ENCODE data around the gene LRP11. TPM values are rescaled to one million over a fixed set of nuclear protein-coding genes. Genes with fewer than 3 reads are reported as not detected.

Gene LRP11
- total RNA-seq, 1 donor from 2014 or later: 11.1 TPM

DNA sequence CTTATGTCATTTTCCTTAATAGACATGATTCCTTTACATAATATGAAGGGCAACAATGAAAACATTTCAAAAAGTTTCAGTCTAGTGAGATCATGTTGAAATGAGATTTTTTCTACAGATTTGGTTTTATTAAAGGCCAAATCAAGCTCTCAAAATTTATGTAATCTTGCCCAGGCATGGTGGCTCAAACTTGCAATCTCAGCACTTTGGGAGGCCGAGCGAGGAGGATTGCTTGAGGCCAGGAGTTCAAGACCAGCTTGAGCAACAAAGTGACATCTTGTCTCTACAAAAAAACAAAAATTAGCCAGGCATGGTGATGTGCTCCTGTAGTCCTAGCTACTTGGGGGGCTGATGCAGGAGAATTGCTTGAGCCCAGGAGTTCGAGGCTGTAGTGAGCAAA, 50.8 kb downstream of the LRP11 start:
- ATAC-seq (no peak), DNase-seq (ENCODE audit: low spot score) (no peak)

DNA sequence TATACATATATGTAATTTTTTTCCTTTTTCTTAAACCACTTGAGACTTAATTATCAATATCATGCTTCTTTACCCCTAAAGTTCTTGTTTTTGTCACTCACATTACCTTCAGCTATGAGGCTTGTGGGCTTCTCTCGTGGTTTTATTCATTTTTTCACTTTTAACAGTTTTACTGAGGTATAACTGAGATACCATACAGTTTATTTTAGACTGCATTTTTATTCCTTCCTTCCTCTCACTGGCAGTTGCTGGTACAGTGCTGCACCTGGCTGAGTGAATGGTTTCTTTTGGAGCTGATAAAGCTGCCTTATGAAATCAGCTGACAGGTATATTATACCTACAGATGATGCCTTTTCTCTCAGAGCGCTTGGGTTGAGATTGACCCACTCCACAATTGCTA, 54.4 kb downstream of the LRP11 start:
- ATAC-seq (no peak), DNase-seq (ENCODE audit: low spot score) (no peak)

GRCh38 chr6:149806127-149806526, 58.0 kb downstream of the LRP11 start:
- DNase-seq (ENCODE audit: low spot score): no peak
- no peak for ATAC-seq

DNA sequence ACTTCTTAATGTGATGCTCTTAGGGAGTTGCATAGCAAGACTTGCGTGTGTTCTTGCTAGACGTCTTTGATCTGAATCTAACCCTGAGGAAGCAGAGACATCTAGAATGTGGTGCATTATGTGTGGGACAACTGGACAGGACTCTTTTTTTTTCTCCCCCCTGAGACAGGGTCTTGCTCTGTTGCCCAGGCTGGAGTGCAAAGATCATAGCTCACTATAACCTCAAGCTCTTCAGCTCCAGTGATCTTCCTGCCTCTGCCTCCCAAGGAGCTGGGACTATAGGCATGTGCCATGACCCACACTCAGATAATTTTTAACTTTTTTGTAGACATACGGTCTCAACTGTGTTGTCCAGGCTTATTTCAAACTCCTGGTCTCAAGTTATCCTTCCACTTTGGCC, 80.6 kb downstream of the LRP11 start:
- DNase-seq (ENCODE audit: low spot score) (no peak), ATAC-seq (no peak)

- no peak for ATAC-seq
- no peak for DNase-seq (ENCODE audit: low spot score)
Observed at GRCh38 chr6:149782337-149782736, 81.8 kb downstream of the LRP11 start.

DNA sequence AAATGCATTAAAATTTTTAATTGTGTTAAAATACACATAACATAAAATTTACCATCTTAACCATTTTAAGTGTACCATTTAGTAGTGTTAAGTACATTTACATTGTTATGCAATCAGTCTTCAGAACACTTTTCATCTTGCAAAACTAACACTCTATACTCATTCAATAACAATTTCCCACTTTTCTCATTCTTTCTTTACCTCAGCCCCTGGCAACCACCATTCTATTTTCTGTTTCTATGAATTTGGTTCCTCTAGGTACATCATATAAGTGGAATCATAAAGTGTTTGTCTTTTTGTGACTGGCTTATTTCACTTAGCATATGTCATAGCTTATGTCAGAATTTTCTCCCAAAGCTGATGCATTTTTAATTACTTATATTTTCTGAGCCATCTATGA, 82.4 kb downstream of the LRP11 start:
- DNase-seq (ENCODE audit: low spot score): no peak
- ATAC-seq: no peak

DNA sequence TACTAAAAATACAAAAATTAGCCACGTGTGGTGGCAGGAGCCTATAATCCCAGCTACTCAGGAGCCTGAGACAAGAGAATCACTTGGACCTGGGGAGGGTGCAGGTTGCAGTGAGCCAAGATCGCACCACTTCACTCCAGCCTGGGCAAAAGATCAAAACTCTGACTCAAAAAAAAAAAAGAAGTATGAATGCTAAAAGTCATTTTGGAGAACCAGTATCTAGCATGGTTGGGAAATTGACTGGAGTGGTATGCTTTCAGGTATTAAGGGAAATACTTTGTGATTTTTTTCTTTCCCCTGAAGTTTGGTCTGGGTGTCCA, 84.6 kb downstream of the LRP11 start:
- no peak for DNase-seq (ENCODE audit: low spot score)
- ATAC-seq: peak; percentile 48

GRCh38 chr6:149777624-149778023, 86.5 kb downstream of the LRP11 start:
- DNase-seq (ENCODE audit: low spot score) (no peak), ATAC-seq (no peak)

GRCh38 chr6:149771925-149772324, 92.2 kb downstream of the LRP11 start:
- no peak for DNase-seq (ENCODE audit: low spot score)
- ATAC-seq: no peak

- ATAC-seq (no peak), DNase-seq (ENCODE audit: low spot score) (no peak)
Observed at GRCh38 chr6:149771185-149771584, 93.0 kb downstream of the LRP11 start.

DNA sequence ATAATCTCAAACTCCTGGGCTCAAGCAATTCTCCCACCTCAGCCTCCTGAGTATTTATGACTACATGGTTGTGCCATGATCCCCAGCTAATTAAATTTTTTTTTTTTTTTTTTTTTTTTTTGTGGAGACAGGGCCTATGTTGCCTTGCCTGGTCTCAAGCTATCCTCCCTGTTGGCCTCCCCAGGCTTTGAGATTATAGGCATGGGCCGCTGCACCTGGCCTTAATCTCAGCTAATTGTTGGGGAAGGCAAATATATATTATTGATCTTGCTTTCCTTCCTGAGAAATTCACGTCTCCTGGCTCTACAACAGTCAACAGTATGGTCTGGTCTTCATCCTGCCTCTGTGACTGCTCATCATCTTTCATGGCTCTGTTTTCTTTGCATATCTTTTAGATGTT, 94.5 kb downstream of the LRP11 start:
- ATAC-seq: no peak

More for the DNA sequence above, 94.5 kb downstream of the LRP11 start:
- no peak for DNase-seq (ENCODE audit: low spot score)

Other genes with a start within 250 kb of the LRP11 start
- gene KATNA1, start 215.6 kb downstream of the LRP11 start, total RNA-seq: 6.1 TPM
- 10.2 TPM for gene LATS1, start 146.3 kb downstream of the LRP11 start, total RNA-seq
- gene NUP43, start 117.8 kb downstream of the LRP11 start, total RNA-seq: 9.3 TPM
- gene PCMT1, start 114.6 kb downstream of the LRP11 start, total RNA-seq: 53.2 TPM
- not detected for gene RAET1E, start 33.8 kb upstream of the LRP11 start, total RNA-seq
- gene RAET1G, start 58.8 kb upstream of the LRP11 start, total RNA-seq: not detected
- 0.18 TPM for gene ULBP2, start 77.7 kb upstream of the LRP11 start, total RNA-seq
- 0.08 TPM for gene ULBP1, start 99.6 kb upstream of the LRP11 start, total RNA-seq
- not detected for gene RAET1L, start 161.2 kb upstream of the LRP11 start, total RNA-seq
- gene ULBP3, start 204.8 kb upstream of the LRP11 start, total RNA-seq: 0.35 TPM